Left hindlimb (tissue), 1 donor: ENCODE measurements around the gene RASGRP4.
A peak's percentile ranks its signal among the peaks of the same experiment; 100 is the strongest.
"Not testable (repeated sequence)": the region's sequence is repeated elsewhere in the genome, so short reads cannot be mapped to it uniquely, and the experiment has no call there.

Experiments used
- DNase-seq: peaks from one replicate; pipeline ENCODE4 v3.0.0-alpha.2; 2018

The RASGRP4 gene

GRCh38 chr19:38412961-38413360, 13.1 kb downstream of the RASGRP4 start:
- no peak for DNase-seq

GRCh38 chr19:38412491-38412890, 13.5 kb downstream of the RASGRP4 start:
- no peak for DNase-seq

- not testable (repeated sequence) for DNase-seq
These were observed 14.1 kb downstream of the RASGRP4 start for GRCh38 chr19:38411898-38412297.

GRCh38 chr19:38411041-38411712, 14.8 kb downstream of the RASGRP4 start:
- no peak for DNase-seq

- DNase-seq = not testable (repeated sequence)
These were observed 15.6 kb downstream of the RASGRP4 start for GRCh38 chr19:38410407-38410806.

GRCh38 chr19:38409631-38410133, 16.3 kb downstream of the RASGRP4 start:
- no peak for DNase-seq

- no peak for DNase-seq
These were observed 20.7 kb downstream of the RASGRP4 start for GRCh38 chr19:38405276-38405675.

GRCh38 chr19:38404858-38405257, 21.2 kb downstream of the RASGRP4 start:
- DNase-seq = no peak

- DNase-seq = peak; percentile 99
These were observed 22.9 kb downstream of the RASGRP4 start, which contains the start of gene FAM98C for GRCh38 chr19:38402967-38403674. TSS of gene FAM98C (plus strand) at chr19:38403093. CDS start at chr19:38403154, 61 bp downstream.

- no peak for DNase-seq
These were observed 23.4 kb downstream of the RASGRP4 start for GRCh38 chr19:38402623-38402966.

GRCh38 chr19:38401148-38401547, 24.9 kb downstream of the RASGRP4 start:
- DNase-seq = no peak

- no peak for DNase-seq
These were observed 25.7 kb downstream of the RASGRP4 start for GRCh38 chr19:38400361-38400760.

GRCh38 chr19:38399537-38399936, 26.5 kb downstream of the RASGRP4 start:
- no peak for DNase-seq

GRCh38 chr19:38399081-38399480, 26.9 kb downstream of the RASGRP4 start:
- DNase-seq = no peak

- DNase-seq = no peak
These were observed 30.5 kb downstream of the RASGRP4 start for GRCh38 chr19:38395381-38396114.

GRCh38 chr19:38394488-38394887, 31.5 kb downstream of the RASGRP4 start:
- DNase-seq = no peak

- DNase-seq = no peak
These were observed 33.2 kb downstream of the RASGRP4 start for GRCh38 chr19:38392707-38393308.

- no peak for DNase-seq
These were observed 34.0 kb downstream of the RASGRP4 start for GRCh38 chr19:38391911-38392464.

GRCh38 chr19:38389957-38390924, 35.8 kb downstream of the RASGRP4 start:
- no peak for DNase-seq

GRCh38 chr19:38389101-38389925, 36.7 kb downstream of the RASGRP4 start:
- DNase-seq = no peak
